Heart right ventricle (tissue), 16 donors: ENCODE data around the gene IPO9. TPM values are rescaled to one million over a fixed set of nuclear protein-coding genes. Genes with fewer than 3 reads are reported as not detected.
A peak's percentile ranks its signal among the peaks of the same experiment; 100 is the strongest.

Source experiments
- ATAC-seq, 8 donors: fragments of 200-7000 bp; cut with Tn5 transposase; one replicate each; pipeline ENCODE4 v1.9.1; 2020; ENCODE audit warnings: mild to moderate bottlenecking in 8 of 8, moderate library complexity in 8 of 8, moderate number of reproducible peaks in 1 of 8
- DNase-seq, 2 donors: peaks; one replicate each; pipeline ENCODE4 v3.0.0-alpha.2; 2020
- H3K27ac ChIP-seq, 10 donors: fragments of 200-600 bp; sonication (generic) in 2 of 10; one replicate each; pipeline versions ENCODE4 v1.5.0 to v1.8.0; 2020 to 2022; ENCODE audit warnings: mild to moderate bottlenecking in 3 of 10
- H3K27me3 ChIP-seq, 7 donors: fragments of 200-600 bp; one replicate each; pipeline ENCODE4 v1.8.0; 2021 to 2022; ENCODE audit warnings: mild to moderate bottlenecking in 2 of 7
- H3K36me3 ChIP-seq, 9 donors: fragments of 200-600 bp; sonication (generic) in 1 of 9; one replicate each; pipeline versions ENCODE4 v1.5.0 to v1.8.0; 2020 to 2022; ENCODE audit warnings: mild to moderate bottlenecking in 2 of 9
- H3K4me1 ChIP-seq, 9 donors: fragments of 200-600 bp; sonication (generic) in 1 of 9; one replicate each; pipeline versions ENCODE4 v1.5.0 to v1.8.0; 2020 to 2022; ENCODE audit warnings: mild to moderate bottlenecking in 4 of 9
- H3K4me3 ChIP-seq, 10 donors: fragments of 200-600 bp; sonication (generic) in 2 of 10; one replicate each; pipeline versions ENCODE4 v1.5.0 to v1.8.0; 2020 to 2022; ENCODE audit warnings: mild to moderate bottlenecking in 7 of 10, moderate library complexity in 2 of 10
- H3K9me3 ChIP-seq, 11 donors: fragments of 200-600 bp in 10 of 11; sonication (generic) in 2 of 11; one replicate each; pipeline versions ENCODE4 v1.5.0 to v1.8.0; 2013 to 2022; ENCODE audit warnings: mild to moderate bottlenecking in 2 of 11, control low read depth in 1 of 11, moderate library complexity in 1 of 11
- WGBS, 2 donors: extraction: QIAGEN DNeasy Blood & Tissue Kit; methylation state at CpG; one replicate each; pipeline ENCODE4 v1.1.7; 2013; ENCODE audit warnings: inconsistent platforms in 1 of 2; 5-methylcytosine and 5-hydroxymethylcytosine counted together
- intact Hi-C, 10 donors: fragments of 100-400 bp; cut with DNase I; formaldehyde crosslinking; loops; one replicate each; pipeline versions ENCODE4 v1.11.1 to v1.14.2; 2022
- polyA plus RNA-seq, 2 donors: library from polyadenylated mRNA; stranded (reverse); fragments of 200-250 nt; gene quantifications; one replicate each; pipeline ENCODE4 v1.2.3, GENCODE V29; 2013
- total RNA-seq, 10 donors: library from RNA; stranded (reverse); fragmentation: NEBNext Ultra II Directional in 3 of 10; extraction: Animal tissue kit (Norgen Biotek cat#: 25700) in 3 of 10; gene quantifications; one replicate each; pipeline versions ENCODE4 v1.2.1 to v1.2.4, GENCODE V29; 2021 to 2023
- TF ChIP-seq, protein P1 (sequence below), 9 donors: fragments of 200-600 bp; sonication (generic) in 2 of 9; IDR thresholded peaks; one replicate each; pipeline versions ENCODE4 v1.5.0 to v1.8.0; 2021 to 2022; ENCODE audit warnings: antibody characterized with exemption in 9 of 9, mild to moderate bottlenecking in 5 of 9, moderate library complexity in 1 of 9
- donor health status: Arrhythmogenic right ventricular cardiomyopathy.
- donor health status: ischemic (EF 13 %, LVEDD 7.1; RV severe dilation, severe dysfunction).
- donor health status: healthy with polysubstance abuse.
- donor health status: DM: no; HTN: yes; CAD: no.
- donor health status: DM: no; HTN: no; CAD: no.
- donor health status: ischemic (EF 25% LVEDD 6.9; RV normal size, moderate dysfunction).
- donor health status: ischemic (EF 25% LVEDD 5.7; RV mildly dilated, moderate dysfunction).
- donor health status: healthy.
- donor health status: DM: yes; HTN: yes; CAD: no.
- donor health status: Ischemic cardiomyopathy.
- donor health status: ischemic (EF 35%, LVEDD 5.7; RV mildly dilated, moderate dysfunction).
- donor health status: nonischemic (EF 11% LVEDD 7.7; RV severe dilation, severe dysfunction).
- donor health status: DM: yes; HTN: yes; CAD: no.
- donor health status: PGD.
- donor health status: ischemic (EF 29% LVEDD 5.4; RV normal size, mild dysfunction).
- donor health status: nonischemic (EF 23%, LVEDD 6.1; RV moderate dilation, normal function).

IPO9 gene
- total and polyA plus RNA-seq, 12 donors, result 12.0 to 31.4 (median 26.5) TPM

DNA sequence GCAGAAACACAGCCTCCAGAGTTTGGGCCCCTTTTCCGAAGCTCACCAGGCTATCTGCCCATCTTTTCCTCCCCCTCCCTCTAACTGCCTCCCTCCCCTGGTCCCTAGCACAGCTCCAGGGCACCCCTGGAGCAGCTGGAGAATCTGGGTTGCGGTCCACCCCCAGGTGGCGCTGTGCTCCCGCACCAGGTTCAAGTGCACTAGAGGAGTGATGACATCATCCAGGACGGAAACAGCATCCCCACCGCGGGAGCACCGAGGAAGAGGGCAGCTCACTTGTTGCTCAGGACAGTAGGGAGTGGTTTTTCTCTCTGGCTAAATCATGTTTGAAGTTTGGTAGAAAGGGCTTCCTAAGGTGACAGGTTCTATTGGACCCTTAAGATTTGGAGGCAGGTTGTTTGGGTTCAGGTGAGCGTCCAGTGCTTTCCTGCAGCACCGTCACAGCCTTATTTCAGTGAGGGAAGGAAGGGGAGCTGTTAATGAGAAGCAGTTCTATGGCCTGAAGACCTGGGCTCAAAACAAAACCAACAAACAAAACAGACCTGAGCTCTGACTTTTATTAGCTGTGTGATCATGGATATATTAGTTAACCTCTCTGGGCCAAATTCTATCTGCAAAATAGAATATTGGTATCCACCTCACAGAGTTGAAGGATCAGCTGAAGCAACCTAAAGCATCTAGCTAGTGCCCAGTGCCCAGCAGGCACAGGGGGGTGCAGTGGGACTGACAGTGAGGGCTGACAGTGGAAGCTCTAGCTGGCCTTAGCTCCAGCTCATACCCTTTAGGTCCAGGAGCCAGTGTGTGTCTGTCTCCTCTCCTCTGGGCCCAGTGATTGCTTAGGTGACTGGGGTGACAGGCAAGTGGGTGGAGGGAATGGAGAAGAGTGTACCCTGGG lies 67.2 kb downstream of the IPO9 start:
- no peaks in the 10 kb centered on the region for H3K9me3 ChIP-seq
- peaks cover 0 to 23% (median 0%) of the 10 kb centered on the region in 9 donors for H3K36me3 ChIP-seq
- 11 to 12% methylated on average over 10 of the region's 10 CpGs for WGBS, 2 donors
- peaks cover 3 to 26% (median 11%) of the 10 kb centered on the region in 9 donors for H3K4me1 ChIP-seq
- H3K27ac ChIP-seq, result peak overlapping the region; percentile 11 to 85 (median 66)
- peak; percentile 90 to 91 for DNase-seq
- H3K27me3 ChIP-seq, result no peaks in the 10 kb centered on the region
- H3K4me3 ChIP-seq, result peak overlapping the region in 2 of 10 donors; percentile 7 to 16
- TF ChIP-seq, protein P1, sequence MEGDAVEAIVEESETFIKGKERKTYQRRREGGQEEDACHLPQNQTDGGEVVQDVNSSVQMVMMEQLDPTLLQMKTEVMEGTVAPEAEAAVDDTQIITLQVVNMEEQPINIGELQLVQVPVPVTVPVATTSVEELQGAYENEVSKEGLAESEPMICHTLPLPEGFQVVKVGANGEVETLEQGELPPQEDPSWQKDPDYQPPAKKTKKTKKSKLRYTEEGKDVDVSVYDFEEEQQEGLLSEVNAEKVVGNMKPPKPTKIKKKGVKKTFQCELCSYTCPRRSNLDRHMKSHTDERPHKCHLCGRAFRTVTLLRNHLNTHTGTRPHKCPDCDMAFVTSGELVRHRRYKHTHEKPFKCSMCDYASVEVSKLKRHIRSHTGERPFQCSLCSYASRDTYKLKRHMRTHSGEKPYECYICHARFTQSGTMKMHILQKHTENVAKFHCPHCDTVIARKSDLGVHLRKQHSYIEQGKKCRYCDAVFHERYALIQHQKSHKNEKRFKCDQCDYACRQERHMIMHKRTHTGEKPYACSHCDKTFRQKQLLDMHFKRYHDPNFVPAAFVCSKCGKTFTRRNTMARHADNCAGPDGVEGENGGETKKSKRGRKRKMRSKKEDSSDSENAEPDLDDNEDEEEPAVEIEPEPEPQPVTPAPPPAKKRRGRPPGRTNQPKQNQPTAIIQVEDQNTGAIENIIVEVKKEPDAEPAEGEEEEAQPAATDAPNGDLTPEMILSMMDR (IDR thresholded peaks at IDR 0.05), result peak; percentile 83 to 97 (median 95)
- peak; percentile 78 to 93 (median 88) for ATAC-seq
- intact Hi-C loops, result loop anchor here in 8 of 10 donors (1.0 to 10.0 kb wide), 7 partner anchors 49 to 239 kb away; partner anchors contain the start of genes LMOD1 (in 1 of the 8) and TIMM17A (in 1 of the 8)

DNA sequence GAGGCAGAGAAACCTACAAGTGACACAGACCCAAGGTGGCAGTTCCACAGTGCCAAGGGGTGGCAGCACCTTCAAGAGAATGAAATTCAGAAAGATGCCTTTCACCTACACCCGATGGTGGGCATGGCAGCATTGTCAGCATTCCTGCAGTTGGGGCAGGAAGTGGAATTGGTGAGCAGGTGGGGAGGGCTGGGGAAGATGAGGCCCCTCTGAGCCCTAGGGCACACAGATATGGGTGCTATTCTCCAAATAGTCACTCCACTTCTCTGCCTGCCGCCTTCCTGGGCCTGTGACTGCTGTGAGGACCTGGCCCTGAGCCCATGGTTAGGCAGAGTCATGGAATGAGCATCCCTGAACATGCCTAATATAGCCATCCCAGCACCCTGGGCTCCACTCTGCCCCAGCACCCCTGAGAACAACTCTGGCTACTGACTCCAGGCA lies 68.0 kb downstream of the IPO9 start:
- no peaks in the 10 kb centered on the region for H3K9me3 ChIP-seq
- H3K27me3 ChIP-seq, result no peaks in the 10 kb centered on the region
- peak in 1 of 2 donors; percentile 57 for DNase-seq
- H3K36me3 ChIP-seq, result peaks cover 0 to 18% (median 0%) of the 10 kb centered on the region in 9 donors
- H3K4me1 ChIP-seq, result peaks cover 3 to 27% (median 13%) of the 10 kb centered on the region in 9 donors
- TF ChIP-seq, protein P1 (IDR thresholded peaks at IDR 0.05), result peak in 2 of 9 donors; percentile 20 to 28
- H3K27ac ChIP-seq, result peak overlapping the region in 9 of 10 donors; percentile 11 to 85 (median 76)
- H3K4me3 ChIP-seq, result no peak overlapping the region
- WGBS, 2 donors, result 23 to 61% methylated on average over 2 of the region's 2 CpGs
- ATAC-seq, result peak; percentile 53 to 86 (median 72)
- intact Hi-C loops, result loop anchor here in 7 of 10 donors (1.0 to 10.0 kb wide), 7 partner anchors 48 to 238 kb away; partner anchors contain the start of genes LMOD1 (in 1 of the 7) and TIMM17A (in 1 of the 7)

DNA sequence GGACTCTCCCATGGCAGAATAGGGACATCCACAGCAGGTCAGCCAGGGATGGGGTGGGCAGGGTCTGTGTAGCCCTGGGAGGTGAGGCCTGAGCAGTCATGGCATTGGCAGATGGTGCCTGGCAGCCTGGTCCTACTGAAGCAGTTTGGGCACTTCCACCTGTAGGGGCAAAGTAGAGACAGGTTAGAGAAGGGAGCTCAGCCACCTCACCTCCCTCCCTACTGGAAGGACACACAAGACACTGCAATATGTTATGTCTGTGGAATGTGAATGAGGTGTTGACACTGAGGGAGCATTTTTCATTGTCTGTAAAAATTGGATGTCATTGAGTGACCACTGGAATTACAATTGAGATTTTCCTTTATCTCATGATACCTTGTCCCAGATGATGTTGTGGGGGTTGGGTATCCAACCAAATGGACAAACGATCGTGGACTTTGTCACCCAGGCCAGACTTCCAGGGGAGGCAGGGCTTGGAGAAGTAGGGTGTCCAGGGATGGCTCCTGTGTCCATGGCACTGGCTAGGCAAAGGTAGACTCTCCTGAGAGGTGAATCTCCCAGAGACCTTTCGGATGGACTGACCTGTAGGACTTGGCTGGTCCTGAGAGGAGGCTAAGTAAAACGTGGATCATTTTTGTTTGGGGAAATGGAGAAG lies 69.4 kb downstream of the IPO9 start:
- Histone ChIP-seq H3K4me3 (no peak overlapping the region), H3K4me1 (peaks cover 3 to 32% (median 13%) of the 10 kb centered on the region in 9 donors), H3K27me3 (no peaks in the 10 kb centered on the region), H3K27ac (peak overlapping the region in 4 of 10 donors; percentile 78 to 85 (median 82)), H3K9me3 (no peaks in the 10 kb centered on the region), H3K36me3 (peaks cover 0 to 12% (median 0%) of the 10 kb centered on the region in 9 donors)
- DNase-seq (no peak), ATAC-seq (no peak)
- 76 to 80% methylated on average over 4 of the region's 4 CpGs for WGBS, 2 donors
- intact Hi-C loops, result loop anchor here in 7 of 10 donors (2.0 to 10.0 kb wide), 6 partner anchors 46 to 236 kb away; partner anchors contain the start of genes LMOD1 (in 1 of the 7) and TIMM17A (in 1 of the 7)
- TF ChIP-seq, protein P1 (IDR thresholded peaks at IDR 0.05), result no peak

DNA sequence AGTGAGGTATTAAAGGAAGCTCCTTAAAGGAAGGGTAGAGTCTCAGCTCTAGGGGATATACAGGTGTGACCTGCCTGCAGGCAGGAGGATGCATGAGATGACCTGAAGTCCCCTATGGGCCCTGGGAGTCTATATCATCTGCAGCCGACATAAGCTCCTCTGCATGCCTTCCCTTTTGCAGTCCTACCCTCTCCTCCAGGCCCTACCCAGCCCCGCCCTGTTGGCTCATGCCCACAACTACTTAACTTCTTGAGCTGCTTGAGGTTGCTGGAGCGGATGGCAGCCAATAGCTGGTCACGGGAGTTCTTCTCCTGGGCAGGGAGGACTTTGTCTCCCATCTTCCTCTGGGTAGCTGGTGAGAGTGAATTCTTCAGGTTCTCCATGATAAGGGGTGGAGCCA lies 70.0 kb downstream of the IPO9 start:
- no peaks in the 10 kb centered on the region for H3K9me3 ChIP-seq
- no peak overlapping the region for H3K27ac ChIP-seq
- TF ChIP-seq, protein P1 (IDR thresholded peaks at IDR 0.05), result no peak
- DNase-seq, result no peak
- no peak overlapping the region for H3K4me3 ChIP-seq
- 62 to 67% methylated on average over 4 of the region's 4 CpGs for WGBS, 2 donors
- ATAC-seq, result no peak
- H3K27me3 ChIP-seq, result no peaks in the 10 kb centered on the region
- intact Hi-C loops, result loop anchor here in 7 of 10 donors (2.0 to 10.0 kb wide), 6 partner anchors 46 to 236 kb away; partner anchors contain the start of genes LMOD1 (in 1 of the 7) and TIMM17A (in 1 of the 7)
- peaks cover 0 to 12% (median 0%) of the 10 kb centered on the region in 9 donors for H3K36me3 ChIP-seq
- peaks cover 3 to 33% (median 13%) of the 10 kb centered on the region in 9 donors for H3K4me1 ChIP-seq
